HG03280 (cell line): ENCODE measurements around the gene STPG2.

ENCODE experiments used
- ATAC-seq: cut with Tn5 transposase; IDR thresholded peaks from one replicate; pipeline ENCODE4 v1.9.1; 2021; ENCODE audit warnings: mild to moderate bottlenecking, moderate library complexity; ENCODE audit not compliant: unreplicated experiment

STPG2 gene

GRCh38 chr4:98143001-98143899, at the start of gene STPG2:
STPG2 (minus strand) TSS chr4:98143476.
- ATAC-seq, result peak; percentile 100

DNA sequence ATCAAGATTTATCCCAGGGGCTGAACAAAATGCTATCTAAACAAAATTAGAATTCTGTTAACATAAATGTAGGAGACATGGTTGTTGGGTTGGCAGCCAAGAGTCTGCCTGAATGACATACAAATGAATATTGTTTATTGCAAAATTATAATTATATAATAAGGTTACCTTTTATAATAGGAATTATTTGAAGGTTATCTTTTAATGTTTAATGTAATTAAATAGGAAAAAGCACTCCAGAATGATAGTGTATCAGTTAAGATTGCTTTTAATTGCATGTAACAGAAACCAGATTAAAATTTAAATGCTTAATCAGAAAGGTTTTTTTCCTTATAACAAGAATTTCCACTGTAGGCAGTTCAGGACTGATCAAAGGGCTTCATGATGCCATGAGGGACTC, 42.0 kb upstream of the STPG2 start:
- ATAC-seq, result no peak

DNA sequence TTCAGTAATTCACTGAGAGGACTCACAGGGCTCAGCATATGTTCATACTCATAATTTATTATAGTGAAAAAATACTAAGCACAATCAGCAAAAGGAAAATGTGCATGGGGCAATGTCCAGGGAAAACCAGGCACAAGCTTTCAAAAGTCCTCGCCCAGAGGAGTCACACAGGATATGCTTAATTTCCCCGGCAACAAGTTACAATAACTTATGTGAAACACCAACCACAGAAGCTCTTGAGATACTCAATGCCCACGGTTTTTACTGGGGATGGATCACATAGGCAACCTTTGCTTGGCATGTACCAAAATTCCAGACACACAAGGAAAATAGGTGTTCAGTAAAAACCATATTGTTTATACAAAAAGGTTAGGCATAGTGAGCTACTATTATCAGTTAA, 38.5 kb upstream of the STPG2 start:
- ATAC-seq, result no peak

GRCh38 chr4:98179951-98180350, 36.7 kb upstream of the STPG2 start:
- no peak for ATAC-seq

GRCh38 chr4:98176531-98176930, 33.3 kb upstream of the STPG2 start:
- ATAC-seq, result no peak

- no peak for ATAC-seq
Measured at GRCh38 chr4:98170035-98170434, 26.8 kb upstream of the STPG2 start.

GRCh38 chr4:98166731-98167041, 23.4 kb upstream of the STPG2 start:
- no peak for ATAC-seq

DNA sequence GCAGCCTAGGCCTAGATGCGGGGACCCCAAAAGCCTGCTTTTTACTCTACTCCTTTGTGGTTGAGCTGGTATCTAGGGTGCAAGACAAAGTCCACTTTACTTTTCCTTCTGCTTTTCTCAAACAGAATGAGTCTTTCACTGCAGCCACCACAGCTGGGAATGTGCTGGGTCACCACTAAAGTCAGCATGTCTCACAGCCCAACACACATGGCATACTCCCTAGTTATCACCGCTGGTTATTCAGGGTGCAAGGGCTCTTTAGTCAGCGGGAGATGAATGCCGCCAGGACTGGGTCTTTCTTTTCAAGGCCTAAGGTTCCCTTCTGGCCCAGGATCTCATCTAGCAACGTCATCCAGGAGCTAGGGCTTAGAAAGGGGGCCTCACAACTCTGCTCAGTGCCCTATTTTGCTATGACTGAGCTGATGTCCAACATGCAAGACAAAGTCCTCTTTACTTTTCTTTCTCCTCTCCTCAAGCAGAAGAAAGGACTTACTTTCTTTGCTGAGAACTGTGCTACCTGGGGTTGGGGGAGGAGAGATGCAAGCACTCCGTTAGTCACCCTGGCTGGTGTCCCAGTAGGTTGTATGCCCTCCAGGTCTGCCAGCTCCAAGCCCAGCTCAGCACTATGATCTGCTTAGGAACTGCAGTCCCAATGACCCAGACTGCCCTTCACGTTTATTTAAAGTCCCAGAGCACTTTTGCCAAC, 22.9 kb upstream of the STPG2 start:
- ATAC-seq, result no peak

- ATAC-seq, result no peak
Measured at GRCh38 chr4:98162696-98163095, 19.4 kb upstream of the STPG2 start.

DNA sequence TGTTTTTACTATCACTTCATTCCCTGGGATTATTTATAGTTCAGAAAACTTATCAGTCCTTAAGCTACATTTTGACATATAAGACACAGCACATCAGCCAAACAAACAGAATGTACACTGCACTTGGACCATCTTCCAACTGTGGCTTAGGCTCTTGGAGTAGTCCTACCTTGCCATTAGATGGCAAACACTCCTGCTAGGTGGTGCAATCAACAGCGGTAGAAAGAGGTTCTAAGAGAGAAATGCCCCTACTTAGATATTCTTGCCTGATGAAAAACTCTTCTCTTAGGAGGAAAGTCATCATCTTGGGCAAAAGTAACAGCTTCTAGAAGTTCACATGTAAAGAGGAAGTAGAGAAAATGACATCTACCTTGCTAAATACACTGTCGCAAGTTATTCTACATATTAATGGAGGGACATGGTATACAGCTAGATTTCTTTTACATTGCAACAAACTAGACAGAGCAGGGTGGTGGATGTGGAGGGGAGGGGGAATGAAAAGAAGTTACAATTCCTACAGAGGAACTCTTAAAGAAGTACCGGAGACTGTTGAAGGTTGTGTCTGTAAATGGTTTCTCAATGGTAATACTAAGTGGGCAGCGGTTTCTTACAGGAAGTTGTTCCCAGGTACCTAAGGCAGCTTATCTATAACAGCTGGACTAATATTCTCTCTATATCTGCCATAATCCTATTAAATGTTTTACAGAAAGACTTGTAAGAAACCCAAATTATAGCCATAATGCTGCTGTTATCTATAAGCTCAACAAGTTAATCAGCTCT, 8.1 kb upstream of the STPG2 start:
- no peak for ATAC-seq

- no peak for ATAC-seq
Measured at GRCh38 chr4:98150092-98150761, 7.0 kb upstream of the STPG2 start.

- no peak for ATAC-seq
Measured at GRCh38 chr4:98148856-98149255, 5.6 kb upstream of the STPG2 start.

- no peak for ATAC-seq
Measured at GRCh38 chr4:98126141-98126540, 17.1 kb downstream of the STPG2 start.

DNA sequence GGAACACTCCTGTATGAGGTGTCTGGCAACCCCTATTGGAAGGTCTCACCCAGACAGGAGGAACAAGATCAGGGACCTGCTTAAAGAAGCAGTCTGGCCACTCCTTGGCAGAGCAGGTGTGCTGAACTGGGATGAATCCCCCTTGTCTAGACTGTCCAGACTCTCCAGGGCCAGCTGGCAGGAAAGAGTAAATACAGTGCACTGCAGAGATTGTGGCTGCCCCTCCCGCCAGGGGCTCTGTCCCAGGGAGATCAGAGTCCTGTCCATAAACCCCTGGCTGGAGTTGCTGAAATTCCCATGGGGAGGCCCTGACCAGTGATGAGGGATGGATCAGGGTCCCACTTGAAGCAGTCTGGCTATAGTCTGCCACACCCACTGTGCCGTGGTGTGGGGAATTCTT, 17.7 kb downstream of the STPG2 start:
- no peak for ATAC-seq

DNA sequence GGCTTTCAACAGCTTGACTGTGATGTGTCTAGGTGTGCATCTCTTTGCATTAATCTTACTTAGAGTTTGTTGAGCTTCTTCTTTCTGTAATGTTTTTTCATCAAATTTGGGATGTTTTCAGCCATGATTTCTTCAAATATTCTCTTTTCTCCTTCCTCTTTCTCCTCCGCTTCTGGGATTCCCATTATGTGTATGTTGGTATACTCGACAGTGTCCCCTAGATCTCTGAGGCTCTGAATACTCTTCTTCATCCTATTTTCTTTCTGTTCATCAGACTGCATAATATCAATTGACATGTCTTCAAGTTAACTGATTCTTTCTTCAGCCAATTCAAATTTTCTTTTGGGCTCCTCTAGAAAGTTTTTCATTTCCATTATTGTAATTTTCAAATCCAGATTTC, 25.9 kb downstream of the STPG2 start:
- no peak for ATAC-seq

- ATAC-seq, result no peak
Measured at GRCh38 chr4:98113012-98113411, 30.3 kb downstream of the STPG2 start.

- no peak for ATAC-seq
Measured at GRCh38 chr4:98110929-98111328, 32.3 kb downstream of the STPG2 start.

GRCh38 chr4:98110214-98110613, 33.1 kb downstream of the STPG2 start:
- ATAC-seq, result no peak

DNA sequence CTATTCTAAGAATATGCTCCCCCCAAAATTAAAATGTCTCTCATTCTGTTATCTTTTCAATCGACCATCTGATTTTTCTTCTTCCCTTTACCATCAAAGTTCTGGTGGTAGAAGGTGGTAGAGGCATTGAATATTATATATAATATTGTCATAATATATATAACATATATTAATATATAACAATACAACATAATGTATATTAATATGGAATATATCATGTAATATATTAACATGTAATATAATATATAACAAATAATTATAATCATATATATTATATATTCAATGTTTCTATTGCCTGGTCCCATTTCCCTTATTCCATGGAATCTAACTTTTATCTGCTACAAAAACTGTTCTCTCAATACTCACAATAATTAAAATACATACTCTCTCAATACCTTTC, 40.6 kb downstream of the STPG2 start:
- no peak for ATAC-seq

DNA sequence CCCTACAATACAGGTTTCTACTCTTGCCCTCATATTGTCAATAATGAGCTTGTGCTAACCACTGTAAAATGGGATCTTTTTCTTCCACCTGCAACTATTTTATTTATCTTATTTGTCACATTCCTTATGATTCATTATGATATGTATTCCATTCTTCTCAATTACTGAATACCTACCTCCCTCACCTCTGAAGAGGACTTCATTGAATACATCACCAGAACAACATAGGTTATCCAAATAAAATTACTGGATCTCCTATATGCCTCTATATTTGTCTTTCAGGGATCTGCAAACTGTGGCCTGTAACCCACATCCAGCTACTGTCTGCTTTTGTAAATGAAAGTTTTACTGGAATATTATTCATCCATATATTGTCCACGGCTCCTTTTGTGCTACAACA, 41.3 kb downstream of the STPG2 start:
- no peak for ATAC-seq

DNA sequence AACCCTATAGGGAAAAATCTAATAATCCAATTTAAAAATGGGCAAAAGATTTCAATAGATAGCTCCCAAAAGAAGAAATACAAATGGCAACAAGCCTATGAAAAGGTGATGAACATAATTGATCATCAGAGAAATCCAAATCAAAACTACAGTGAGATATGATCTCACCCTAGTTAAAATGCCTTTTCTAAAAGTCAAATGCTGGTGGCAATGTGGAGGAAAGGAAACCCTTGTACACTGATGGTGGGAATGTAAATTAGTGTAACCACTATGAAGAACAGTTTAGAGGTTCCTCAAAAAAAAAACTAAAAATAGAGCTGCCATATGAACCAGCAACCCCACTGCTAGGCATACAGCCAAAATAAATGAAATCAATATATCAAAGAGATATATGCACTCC, 44.5 kb downstream of the STPG2 start:
- no peak for ATAC-seq
